GM06990 (cell line): ENCODE data around the gene MED8.

Experiments
- DNase-seq: peaks from one replicate; pipeline ENCODE4 v3.0.0-alpha.2; 2011; ENCODE audit not compliant: insufficient read length; ENCODE audit errors: extremely low read depth
- H3K27me3 ChIP-seq: replicated peaks from 2 replicates; pipeline ENCODE4 v1.6.0; 2011; ENCODE audit warnings: low read length; ENCODE audit not compliant: control insufficient read depth, insufficient read depth
- H3K36me3 ChIP-seq: 2 replicates; pipeline ENCODE4 v1.5.1; 2011; ENCODE audit warnings: low read length; ENCODE audit not compliant: control insufficient read depth, insufficient read depth
- H3K4me3 ChIP-seq: replicated peaks from 2 replicates; pipeline ENCODE4 v1.5.1; 2011; ENCODE audit warnings: low read depth, mild to moderate bottlenecking, control low read depth, low read length
- TF ChIP-seq, protein P1 (sequence below): IDR thresholded peaks from 2 replicates; pipeline ENCODE4 v1.5.1; 2011; ENCODE audit warnings: low read length, control low read depth, mild to moderate bottlenecking, inconsistent platforms; ENCODE audit not compliant: insufficient read depth, poor library complexity, severe bottlenecking

Gene MED8

GRCh38 chr1:43351421-43352350 lies 37.9 kb downstream of the MED8 start:
- no peak for DNase-seq
- TF ChIP-seq, protein P1, sequence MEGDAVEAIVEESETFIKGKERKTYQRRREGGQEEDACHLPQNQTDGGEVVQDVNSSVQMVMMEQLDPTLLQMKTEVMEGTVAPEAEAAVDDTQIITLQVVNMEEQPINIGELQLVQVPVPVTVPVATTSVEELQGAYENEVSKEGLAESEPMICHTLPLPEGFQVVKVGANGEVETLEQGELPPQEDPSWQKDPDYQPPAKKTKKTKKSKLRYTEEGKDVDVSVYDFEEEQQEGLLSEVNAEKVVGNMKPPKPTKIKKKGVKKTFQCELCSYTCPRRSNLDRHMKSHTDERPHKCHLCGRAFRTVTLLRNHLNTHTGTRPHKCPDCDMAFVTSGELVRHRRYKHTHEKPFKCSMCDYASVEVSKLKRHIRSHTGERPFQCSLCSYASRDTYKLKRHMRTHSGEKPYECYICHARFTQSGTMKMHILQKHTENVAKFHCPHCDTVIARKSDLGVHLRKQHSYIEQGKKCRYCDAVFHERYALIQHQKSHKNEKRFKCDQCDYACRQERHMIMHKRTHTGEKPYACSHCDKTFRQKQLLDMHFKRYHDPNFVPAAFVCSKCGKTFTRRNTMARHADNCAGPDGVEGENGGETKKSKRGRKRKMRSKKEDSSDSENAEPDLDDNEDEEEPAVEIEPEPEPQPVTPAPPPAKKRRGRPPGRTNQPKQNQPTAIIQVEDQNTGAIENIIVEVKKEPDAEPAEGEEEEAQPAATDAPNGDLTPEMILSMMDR: no peak
- H3K36me3 ChIP-seq: no peaks in the 10 kb centered on the region
- no peak overlapping the region for H3K4me3 ChIP-seq
- H3K27me3 ChIP-seq: no peaks in the 10 kb centered on the region

DNA sequence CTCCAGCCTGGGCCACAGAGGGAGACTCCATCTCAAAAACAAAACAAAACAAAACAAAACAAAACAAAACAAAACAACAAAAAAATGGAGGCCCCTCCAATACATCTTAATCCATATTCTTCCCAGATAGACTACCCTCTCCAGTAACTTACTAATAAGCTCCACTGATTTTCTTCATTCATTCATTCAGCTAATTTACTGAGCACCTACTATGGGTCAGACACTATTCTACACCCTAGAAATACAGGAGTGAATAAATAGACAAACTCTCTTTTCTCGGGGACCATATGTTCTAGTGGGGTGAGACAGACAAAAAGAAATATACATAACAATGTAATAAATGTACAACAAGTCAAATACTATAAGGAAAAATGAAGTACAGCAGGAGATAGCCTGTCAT lies 38.6 kb downstream of the MED8 start:
- Histone ChIP-seq H3K4me3 (no peak overlapping the region), H3K36me3 (no peaks in the 10 kb centered on the region), H3K27me3 (no peaks in the 10 kb centered on the region)
- DNase-seq: no peak
- TF ChIP-seq, protein P1: no peak

DNA sequence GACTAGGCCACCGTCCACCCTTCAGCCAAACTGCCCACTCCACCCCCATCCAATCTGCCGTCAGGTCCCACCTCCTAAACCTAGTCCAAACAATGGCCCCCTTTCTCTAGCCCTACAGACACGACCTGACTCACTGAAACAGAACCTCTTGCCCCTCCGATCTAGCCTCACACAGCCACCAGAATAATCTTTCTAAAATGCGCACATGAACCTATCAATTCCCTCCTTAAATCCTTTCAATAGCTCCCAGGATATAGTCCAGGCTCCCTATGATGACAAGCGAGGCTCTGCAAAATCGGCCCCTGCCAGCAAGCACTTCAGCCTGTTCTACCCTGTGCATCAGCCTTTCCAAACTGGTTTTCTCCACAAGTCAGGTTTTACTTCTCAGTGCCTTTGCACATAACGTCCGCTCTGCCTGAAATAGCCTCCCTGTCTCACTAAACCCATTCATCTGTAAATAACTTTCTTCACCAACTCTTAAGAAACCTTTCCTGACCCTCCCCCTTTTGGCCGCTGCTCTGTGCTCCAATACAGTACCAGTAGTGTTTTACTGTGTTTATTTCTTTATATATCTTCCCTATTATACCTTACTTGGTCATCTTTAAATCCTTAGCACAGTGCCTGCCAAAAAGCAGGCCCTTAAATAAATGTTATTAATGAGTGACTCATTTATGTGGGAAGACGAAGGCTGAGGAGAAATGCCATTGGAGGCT lies 39.9 kb downstream of the MED8 start:
- Histone ChIP-seq H3K27me3 (no peaks in the 10 kb centered on the region), H3K36me3 (no peaks in the 10 kb centered on the region), H3K4me3 (no peak overlapping the region)
- DNase-seq: no peak
- TF ChIP-seq, protein P1: no peak

- Histone ChIP-seq H3K36me3 (no peaks in the 10 kb centered on the region), H3K27me3 (no peaks in the 10 kb centered on the region), H3K4me3 (no peak overlapping the region)
- TF ChIP-seq, protein P1: no peak
- DNase-seq: no peak
These were observed 40.6 kb downstream of the MED8 start for GRCh38 chr1:43348809-43349593.

DNA sequence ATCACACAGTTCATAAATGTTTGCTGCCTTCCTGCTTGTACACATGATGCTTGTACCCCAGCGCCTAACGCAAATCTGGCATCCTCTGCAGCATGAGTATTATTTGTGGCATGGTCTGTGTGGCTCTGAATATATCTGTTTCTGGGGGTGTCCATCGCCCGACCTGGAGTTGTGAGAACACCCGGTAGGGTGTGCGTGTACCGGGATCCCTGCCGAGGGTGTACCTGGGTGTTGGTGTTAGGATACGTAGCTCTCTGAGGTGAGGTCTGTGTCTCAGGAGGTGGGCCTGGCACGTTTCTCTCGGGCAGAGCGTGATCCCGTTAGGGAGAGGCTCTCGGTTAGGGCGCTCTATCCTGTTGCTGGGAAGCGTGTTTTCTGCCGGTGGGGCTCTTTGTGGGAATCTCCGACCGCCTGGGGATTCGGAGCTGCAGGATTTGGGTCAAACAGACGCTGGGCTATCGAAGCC lies 41.2 kb downstream of the MED8 start:
- no peaks in the 10 kb centered on the region for H3K27me3 ChIP-seq
- TF ChIP-seq, protein P1: no peak
- no peak overlapping the region for H3K4me3 ChIP-seq
- no peak for DNase-seq
- H3K36me3 ChIP-seq: no peaks in the 10 kb centered on the region
